ENCODE measurements around the gene NTF3.

- TF ChIP-seq EZH2 (IDR thresholded peaks at IDR 0.05; ENCODE audit: borderline replicate concordance, insufficient read depth, low read depth, low read length, poor library complexity, severe bottlenecking) (no peak), CTCF (IDR thresholded peaks at IDR 0.05) (no peak)
These were observed 3.0 kb downstream of the NTF3 start for GRCh38 chr12:5434647-5435560.

All from B cell (primary cell).